ENCODE measurements around the gene PRDM15. TPM values are rescaled to one million over a fixed set of nuclear protein-coding genes. Genes with fewer than 3 reads are reported as not detected.

PRDM15 gene
- total and polyA plus RNA-seq, 10 donors = 4.4 to 18.0 (median 10.8) TPM

DNA sequence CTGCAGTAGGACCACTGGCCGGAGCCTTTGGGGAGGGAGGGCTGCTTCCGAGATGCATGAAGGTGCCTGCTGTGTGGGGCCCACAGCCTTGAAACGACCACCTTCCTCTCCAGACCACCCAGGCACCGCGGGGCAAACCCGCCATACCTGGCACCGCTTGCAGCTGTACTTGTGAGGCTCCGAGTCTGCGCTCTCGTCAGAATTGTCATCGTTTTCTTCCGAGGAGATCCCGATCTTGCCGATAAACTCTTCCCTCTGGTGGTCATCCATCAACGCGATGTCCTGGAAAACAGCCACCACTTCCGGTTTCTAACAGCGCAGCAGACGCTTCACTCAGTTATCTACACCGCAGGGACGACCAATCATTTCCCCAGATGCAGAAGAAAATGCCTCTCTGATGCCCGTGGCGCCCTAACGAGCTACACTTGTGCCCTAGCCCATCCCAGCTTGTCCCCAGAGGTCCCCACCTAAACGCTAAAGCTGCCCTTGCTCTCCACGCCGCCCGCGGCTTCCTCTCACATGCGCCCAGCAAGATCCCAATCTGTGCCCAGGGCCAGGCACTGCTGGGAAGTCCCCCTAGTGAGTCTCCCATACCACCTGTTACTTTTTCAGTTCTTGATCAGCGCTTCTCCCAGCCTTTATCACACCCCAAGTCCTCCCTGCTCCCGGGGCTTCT lies 57.2 kb downstream of the PRDM15 start:
- DNase-seq = peak; percentile 69
- Histone ChIP-seq H3K36me3 (peaks cover 0 to 85% (median 37%) of the 10 kb centered on the region in 6 donors), H3K27me3 (replicated peaks in 1 of 7) (no peaks in the 10 kb centered on the region), H3K27ac (no peak overlapping the region), H3K9me3 (no peaks in the 10 kb centered on the region), H3K4me1 (peaks cover 0 to 3% (median 3%) of the 10 kb centered on the region in 6 donors), H3K4me3 (no peak overlapping the region)
- intact Hi-C loops (cut with DNase I; ENCODE audit: low total_unique reads) = no loop called here
- no peak for TF ChIP-seq POLR2A (IDR thresholded peaks at IDR 0.05)
- TF ChIP-seq POLR2AphosphoS5 (IDR thresholded peaks at IDR 0.05) = no peak
- TF ChIP-seq, protein P1, sequence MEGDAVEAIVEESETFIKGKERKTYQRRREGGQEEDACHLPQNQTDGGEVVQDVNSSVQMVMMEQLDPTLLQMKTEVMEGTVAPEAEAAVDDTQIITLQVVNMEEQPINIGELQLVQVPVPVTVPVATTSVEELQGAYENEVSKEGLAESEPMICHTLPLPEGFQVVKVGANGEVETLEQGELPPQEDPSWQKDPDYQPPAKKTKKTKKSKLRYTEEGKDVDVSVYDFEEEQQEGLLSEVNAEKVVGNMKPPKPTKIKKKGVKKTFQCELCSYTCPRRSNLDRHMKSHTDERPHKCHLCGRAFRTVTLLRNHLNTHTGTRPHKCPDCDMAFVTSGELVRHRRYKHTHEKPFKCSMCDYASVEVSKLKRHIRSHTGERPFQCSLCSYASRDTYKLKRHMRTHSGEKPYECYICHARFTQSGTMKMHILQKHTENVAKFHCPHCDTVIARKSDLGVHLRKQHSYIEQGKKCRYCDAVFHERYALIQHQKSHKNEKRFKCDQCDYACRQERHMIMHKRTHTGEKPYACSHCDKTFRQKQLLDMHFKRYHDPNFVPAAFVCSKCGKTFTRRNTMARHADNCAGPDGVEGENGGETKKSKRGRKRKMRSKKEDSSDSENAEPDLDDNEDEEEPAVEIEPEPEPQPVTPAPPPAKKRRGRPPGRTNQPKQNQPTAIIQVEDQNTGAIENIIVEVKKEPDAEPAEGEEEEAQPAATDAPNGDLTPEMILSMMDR (IDR thresholded peaks at IDR 0.05 in 8 of 11, conservative IDR thresholded peaks at IDR 0.05 in 3 of 11) = no peak
- WGBS, 5 donors = 91 to 93% (median 92%) methylated on average over 30 to 32 of the region's 32 CpGs

DNA sequence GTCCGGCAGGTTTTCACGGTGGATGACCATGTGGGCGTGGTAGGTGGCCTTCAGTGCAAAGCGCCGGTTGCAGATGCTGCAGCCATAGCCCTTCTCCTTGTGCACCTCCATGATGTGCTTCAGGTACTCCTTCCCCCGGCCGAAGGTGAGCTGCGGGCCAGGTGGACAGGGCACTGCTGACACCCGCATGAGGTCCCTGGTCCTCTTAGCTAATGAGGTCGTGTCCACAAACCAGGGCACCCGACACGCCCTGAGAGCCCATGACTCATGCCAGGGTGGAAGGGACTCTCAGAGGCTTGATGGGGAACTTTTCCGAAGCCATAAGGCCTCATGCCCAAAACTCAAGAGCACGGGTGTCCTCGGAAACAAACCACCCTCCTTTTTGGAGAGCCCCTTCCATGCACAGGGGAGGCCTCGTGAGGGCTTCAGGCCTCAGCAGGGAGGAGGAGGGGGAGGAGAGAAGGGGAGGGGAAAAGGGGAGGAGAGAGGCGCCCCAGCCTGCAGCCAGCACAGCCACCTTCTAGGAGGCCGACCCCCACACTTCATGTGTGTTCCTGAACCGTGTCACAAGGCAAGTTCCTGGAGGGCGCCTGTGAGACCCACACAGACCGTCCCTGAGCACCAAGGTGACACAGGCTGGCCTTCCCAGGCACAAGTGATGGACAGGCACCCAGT lies 57.9 kb downstream of the PRDM15 start:
- TF ChIP-seq POLR2A (IDR thresholded peaks at IDR 0.05) (no peak), POLR2AphosphoS5 (IDR thresholded peaks at IDR 0.05) (no peak)
- TF ChIP-seq, protein P1 (IDR thresholded peaks at IDR 0.05 in 8 of 11, conservative IDR thresholded peaks at IDR 0.05 in 3 of 11) = no peak
- Histone ChIP-seq H3K4me1 (peaks cover 0 to 9% (median 8%) of the 10 kb centered on the region in 6 donors), H3K27me3 (replicated peaks in 1 of 7) (no peaks in the 10 kb centered on the region), H3K4me3 (no peak overlapping the region), H3K36me3 (peaks cover 0 to 79% (median 33%) of the 10 kb centered on the region in 6 donors), H3K27ac (no peak overlapping the region), H3K9me3 (no peaks in the 10 kb centered on the region)
- 89 to 95% (median 90%) methylated on average over 15 to 21 of the region's 21 CpGs for whole genome bisulfite sequencing, 5 donors
- intact Hi-C loops (cut with DNase I; ENCODE audit: low total_unique reads) = no loop called here
- DNase-seq = peak; percentile 71

DNA sequence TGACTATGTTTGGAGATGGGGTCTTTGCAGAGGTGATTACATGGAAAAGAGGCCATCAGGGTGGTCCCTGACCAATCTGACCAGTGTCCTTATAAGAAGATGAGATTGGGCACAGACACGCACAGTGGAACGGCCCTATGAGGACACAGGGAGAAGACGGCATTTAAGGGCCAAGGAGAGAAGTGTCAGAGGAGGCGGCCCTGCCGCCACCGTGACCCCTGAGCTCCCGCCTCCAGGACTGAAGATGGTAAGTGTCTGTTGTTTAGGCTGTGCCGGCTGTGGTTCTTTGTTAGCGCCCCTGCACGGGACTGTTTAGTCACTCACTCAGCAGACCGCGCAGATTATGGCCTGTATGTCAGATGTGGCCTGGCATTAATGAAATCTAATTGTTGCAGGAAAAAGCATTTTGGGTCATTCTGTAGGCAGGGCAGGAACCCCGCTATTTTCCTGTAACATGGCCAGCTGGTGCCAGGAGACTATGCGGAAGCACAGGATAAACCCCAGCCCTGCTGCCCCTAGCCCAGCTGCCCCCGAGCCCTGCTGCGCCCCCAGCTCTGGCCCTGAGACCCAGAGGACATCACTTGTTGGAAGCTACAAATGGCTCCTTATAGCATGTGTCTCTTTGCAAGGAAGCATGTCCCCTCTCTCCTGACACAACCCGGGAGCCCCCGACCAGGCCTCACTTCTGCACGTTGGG lies 58.6 kb downstream of the PRDM15 start:
- no peak overlapping the region for H3K27ac ChIP-seq
- TF ChIP-seq POLR2A (IDR thresholded peaks at IDR 0.05) (no peak), POLR2AphosphoS5 (IDR thresholded peaks at IDR 0.05) (no peak)
- TF ChIP-seq, protein P1 (IDR thresholded peaks at IDR 0.05 in 8 of 11, conservative IDR thresholded peaks at IDR 0.05 in 3 of 11) = no peak
- no peak for DNase-seq
- H3K27me3 ChIP-seq (replicated peaks in 1 of 7) = no peaks in the 10 kb centered on the region
- peaks cover 0 to 9% (median 8%) of the 10 kb centered on the region in 6 donors for H3K4me1 ChIP-seq
- WGBS, 5 donors = 91 to 95% (median 94%) methylated on average over 19 of the region's 19 CpGs
- H3K36me3 ChIP-seq = peaks cover 0 to 79% (median 36%) of the 10 kb centered on the region in 6 donors
- no peaks in the 10 kb centered on the region for H3K9me3 ChIP-seq
- intact Hi-C loops (cut with DNase I; ENCODE audit: low total_unique reads) = no loop called here
- H3K4me3 ChIP-seq = no peak overlapping the region
